GM18498 (cell line): ENCODE results near the gene FXYD1.
A peak's percentile ranks its signal among the peaks of the same experiment; 100 is the strongest.
"Not testable (repeated sequence)": the region's sequence is repeated elsewhere in the genome, so short reads cannot be mapped to it uniquely, and the experiment has no call there.

ENCODE experiments used
- ATAC-seq: cut with Tn5 transposase; IDR thresholded peaks from one replicate; pipeline ENCODE4 v1.9.1; 2021; ENCODE audit warnings: mild to moderate bottlenecking, moderate library complexity; ENCODE audit not compliant: unreplicated experiment

FXYD1 gene

GRCh38 chr19:35124098-35125060 is 14.2 kb upstream of the FXYD1 start:
- ATAC-seq: peak; percentile 76

GRCh38 chr19:35125270-35125717 is 13.3 kb upstream of the FXYD1 start:
- no peak for ATAC-seq

GRCh38 chr19:35125749-35126623 is 12.6 kb upstream of the FXYD1 start:
- ATAC-seq: no peak

DNA sequence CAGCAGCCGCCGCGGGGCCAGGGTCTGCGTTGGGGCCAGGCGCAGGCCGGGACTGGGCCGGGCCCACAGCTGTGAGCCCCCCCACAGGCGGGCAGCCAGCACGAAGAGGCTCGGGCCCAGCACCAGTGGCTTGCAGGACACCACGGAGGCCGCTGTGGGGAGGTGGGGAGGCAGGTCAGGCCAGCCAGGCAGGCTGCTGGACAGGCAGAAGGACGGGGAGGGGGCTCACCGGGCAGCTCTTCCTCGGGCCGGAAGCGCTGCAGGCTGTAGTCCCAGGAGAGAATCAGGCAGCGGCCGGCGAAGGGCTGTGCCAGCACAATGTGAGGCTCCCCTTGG is 12.0 kb upstream of the FXYD1 start:
- ATAC-seq: no peak

DNA sequence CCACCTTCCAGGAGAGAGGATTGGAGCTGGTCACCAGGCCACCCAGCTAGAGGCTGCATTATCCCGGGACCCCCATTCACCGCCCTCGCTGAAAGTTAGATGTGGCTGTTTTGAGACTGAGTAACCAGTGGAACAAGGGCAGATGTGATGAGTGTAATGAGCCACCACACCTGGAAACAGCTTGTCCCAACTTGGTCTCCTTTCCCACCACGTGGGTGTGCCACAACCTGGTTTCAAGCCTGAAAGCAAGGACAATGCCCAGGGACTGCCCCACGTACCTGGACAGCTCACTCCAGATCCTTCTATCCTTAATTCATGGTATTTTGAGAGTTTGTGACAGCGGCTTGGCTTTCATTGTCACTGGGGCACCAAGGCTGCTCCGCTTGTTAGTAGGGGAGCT is 10.8 kb upstream of the FXYD1 start:
- ATAC-seq: no peak

DNA sequence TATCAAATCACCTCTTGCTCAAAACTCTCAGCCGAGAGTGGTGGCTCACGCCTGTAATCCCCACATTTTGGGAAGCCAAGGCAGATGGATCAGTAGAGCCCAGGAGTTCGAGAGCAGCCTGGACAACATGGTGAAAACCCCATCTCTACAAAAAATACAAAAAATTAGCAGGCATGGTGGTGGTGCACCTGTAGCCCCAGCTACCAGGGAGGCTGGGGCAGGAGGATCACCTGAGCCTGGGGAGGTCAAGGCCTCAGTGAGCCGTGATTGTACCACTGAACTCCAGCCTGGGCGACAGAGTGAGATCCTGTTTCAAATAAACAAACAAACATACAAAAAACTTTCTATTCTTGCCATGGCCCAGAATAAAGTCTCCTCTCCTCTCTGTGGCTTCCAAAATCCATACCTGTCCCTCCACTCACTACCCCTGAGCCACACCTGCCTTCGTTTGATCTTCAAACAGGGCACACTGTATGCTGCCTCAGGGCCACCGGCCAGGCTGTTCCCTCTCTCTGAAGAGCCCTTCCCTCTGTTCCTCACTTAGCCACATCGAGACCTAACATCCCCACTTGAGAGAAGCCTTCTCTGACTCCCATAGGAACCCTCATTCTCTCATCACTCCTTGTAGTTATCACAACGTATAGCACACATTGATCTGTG is 10.1 kb upstream of the FXYD1 start:
- no peak for ATAC-seq

GRCh38 chr19:35129724-35130274 is 8.8 kb upstream of the FXYD1 start:
- ATAC-seq: not testable (repeated sequence)

DNA sequence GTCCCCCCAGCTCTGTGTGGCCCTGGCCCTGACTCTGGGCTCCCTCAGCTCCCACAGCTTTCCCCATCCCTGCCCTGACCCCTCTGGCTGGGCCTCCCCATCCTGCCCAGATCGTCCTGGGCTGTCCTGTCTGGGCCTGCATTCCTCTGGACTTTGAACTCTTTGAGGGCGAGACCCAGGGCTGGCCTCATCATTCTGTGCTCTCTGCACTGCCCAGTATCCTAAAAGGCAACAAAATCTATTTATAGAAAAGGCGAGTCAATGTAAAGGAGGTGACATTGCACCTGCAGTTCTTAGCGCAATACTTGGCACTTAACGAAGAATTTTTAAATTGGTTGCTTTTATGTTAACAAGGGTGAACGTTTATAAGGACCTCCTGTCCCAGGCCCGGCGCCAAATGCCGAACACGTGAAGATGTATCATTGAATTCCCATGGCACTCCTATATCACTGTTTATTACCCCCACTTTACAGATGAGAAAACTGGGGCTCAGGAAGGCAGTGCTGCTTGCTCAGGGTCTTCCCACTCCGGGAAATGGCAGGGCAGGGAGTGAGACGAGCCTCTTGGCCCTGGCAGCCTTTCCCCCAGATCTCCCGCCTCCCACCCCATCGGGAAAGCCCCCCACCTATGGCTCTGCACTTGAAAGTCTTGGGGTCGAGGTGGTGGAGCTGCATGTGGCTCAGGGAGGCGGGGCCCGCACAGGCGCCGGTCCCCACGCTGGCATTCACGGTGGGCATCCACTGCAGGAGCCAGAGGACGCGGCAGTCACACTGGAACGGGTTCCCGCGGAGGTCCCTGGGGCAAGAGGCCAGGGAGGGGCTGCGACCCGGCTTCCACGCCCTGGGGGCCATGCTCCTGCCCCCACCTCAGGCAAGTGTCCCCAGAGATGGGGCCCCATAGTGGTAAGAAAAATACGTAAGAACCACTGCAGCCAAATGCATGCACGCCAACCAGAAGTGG is 7.6 kb upstream of the FXYD1 start:
- ATAC-seq: no peak

- ATAC-seq: no peak
Observed at GRCh38 chr19:35132254-35132653, 6.4 kb upstream of the FXYD1 start.

GRCh38 chr19:35133826-35134225 is 4.8 kb upstream of the FXYD1 start:
- no peak for ATAC-seq

DNA sequence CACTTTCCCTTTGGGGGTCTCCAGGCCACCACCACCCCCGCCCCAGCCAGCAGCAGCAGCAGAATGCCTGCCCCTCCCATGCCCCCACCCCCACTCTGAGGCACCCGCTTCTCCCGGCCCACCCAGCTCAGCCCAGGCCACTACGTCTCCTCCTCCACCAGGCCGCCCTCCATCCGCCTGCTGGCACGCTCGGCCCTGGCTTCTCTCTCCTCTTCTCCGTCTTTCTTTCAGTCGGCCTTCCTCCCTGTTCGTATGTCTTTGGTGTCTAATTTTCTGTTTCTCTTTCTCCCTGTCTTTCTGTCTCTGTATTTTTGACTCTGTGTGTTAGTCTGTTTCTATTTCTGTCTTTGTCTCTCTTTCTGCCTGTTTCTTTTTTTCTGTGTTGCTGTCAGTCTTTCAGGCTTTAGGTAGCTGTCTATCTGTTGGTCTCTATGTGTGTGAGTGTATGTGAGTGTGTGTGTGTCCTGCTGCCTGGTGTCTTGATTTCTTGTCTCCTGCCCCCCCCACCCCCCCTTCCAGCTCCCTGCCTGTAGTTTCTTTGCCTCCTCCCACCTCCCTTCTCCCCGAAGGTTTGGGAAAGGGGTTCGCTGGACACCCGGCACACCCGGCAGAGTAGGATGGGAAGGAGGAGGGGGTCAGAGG is 3.9 kb upstream of the FXYD1 start, which contains the start of gene LGI4:
Gene LGI4, minus strand, starts transcription at position 459 of the 642 bp plus-strand sequence. Its CDS starts 379 bp downstream, at position 80.
- no peak for ATAC-seq

DNA sequence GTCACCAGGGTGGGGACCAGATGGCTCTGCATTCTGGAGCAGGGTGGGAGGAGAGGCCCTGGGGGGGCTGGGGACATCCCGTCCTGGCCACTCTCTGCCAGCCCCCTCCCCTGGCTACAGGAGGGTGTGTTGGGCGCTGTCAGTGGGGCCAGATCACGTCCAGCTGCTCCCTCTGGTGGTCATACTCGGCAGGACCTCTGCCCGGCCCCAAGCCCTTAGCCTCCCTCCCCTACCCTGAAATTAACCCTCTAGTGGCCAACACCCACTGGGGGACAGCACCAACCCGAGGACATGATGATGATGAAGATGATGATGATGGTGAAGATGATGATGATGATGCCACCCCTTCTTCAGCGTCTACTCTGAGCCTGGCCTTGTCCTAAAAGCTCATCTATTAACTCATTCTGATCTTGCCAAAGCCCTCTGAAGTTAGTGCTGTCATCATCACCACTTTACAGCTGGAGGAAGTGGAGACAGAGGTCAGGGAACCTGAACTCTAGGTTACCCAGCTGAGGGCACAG is 3.2 kb upstream of the FXYD1 start:
- ATAC-seq: no peak

GRCh38 chr19:35136231-35136630 is 2.4 kb upstream of the FXYD1 start:
- no peak for ATAC-seq

GRCh38 chr19:35136977-35137702 is 1.5 kb upstream of the FXYD1 start:
- no peak for ATAC-seq

DNA sequence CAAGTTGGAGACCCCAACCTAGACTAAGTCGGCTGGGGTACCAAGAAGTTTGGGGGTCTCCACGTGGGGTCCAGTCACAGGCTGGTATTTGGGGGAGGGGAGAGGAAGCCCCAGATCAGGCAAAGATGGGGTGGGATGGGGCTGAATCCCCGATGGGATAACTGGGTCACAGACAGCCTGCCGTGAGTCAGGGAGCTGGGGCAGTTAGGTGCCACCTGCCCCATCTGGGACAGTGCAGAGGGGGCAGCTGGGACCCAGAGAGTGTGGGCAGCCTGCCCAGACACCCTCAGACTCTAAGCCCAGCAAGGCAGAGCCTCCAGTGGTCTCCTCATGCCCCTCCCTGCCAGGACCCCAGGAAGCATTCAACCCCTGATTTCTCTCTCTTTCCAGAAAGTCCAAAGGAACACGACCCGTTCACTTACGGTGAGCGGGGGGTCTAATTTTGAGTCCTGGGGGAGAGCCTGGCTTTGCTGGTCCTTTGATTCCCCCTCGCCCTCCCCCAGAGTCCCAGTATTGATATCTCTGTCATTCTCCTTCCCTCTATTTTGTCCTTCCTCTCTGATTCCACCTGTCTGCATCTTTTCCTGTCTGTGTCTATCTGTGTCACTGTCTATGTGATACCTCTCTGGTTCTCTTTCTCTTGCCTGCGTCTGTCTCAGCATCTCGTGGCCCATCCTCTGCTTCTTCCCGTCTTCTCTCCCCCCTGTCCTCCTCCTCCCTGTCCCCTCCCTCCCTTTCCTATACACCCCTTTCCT is 1.8 kb downstream of the FXYD1 start:
- ATAC-seq: no peak

DNA sequence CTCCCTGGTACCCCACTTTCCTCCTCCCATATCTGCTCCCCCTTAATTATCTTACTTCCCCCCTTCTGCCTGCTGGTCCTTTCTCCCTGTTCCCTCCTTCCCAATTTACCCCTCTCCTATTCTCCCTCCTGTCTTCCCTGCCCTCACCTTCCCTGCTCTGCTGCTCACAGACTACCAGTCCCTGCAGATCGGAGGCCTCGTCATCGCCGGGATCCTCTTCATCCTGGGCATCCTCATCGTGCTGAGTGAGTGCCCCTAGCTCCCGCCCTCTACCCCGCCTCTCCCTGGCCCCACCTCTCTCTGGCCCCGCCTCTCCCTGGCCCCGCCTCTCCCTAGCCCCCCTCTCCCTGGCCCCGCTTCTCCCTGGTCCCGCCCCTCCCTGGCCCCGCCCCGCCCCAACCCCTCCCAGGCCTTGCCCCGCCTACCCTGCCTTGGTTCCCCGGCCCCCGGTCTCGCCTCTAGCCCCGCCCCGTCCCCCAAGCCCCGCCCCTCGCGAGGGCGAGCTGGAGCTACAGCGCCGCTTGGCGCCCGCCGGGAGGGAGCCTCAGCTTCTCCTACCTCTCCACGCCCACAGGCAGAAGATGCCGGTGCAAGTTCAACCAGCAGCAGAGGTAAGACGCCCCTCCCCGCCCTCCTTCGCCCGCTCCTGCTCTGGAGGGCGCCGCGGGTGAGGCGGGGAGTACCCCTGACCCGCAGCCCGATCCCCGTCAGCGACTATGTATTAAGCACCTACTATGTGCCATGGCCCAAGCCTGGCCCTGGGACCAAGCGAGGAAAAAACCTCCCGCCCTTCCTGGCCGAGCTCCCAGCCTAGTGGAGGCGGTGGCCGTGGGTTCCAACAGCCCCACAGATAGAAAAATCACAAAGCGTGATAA is 2.6 kb downstream of the FXYD1 start:
- peak; percentile 58 for ATAC-seq
